Left ventricle myocardium inferior (tissue), 1 donor: Measurements from ENCODE around the gene PTH2. TPM values are rescaled to one million over a fixed set of nuclear protein-coding genes. Genes with fewer than 3 reads are reported as not detected.
A peak's percentile ranks its signal among the peaks of the same experiment; 100 is the strongest.

ENCODE experiments used
- DNase-seq: peaks from one replicate; pipeline ENCODE4 v3.0.0-alpha.2; 2020
- H3K27ac ChIP-seq: fragments of 200-600 bp; replicated peaks from 2 replicates; pipeline ENCODE4 v1.8.0; 2021
- H3K27me3 ChIP-seq: fragments of 200-600 bp; 2 replicates; pipeline ENCODE4 v1.8.0; 2021; ENCODE audit warnings: low read depth
- H3K36me3 ChIP-seq: fragments of 200-600 bp; 2 replicates; pipeline ENCODE4 v1.8.0; 2021
- H3K4me1 ChIP-seq: fragments of 200-600 bp; 2 replicates; pipeline ENCODE4 v1.8.0; 2021
- H3K4me3 ChIP-seq: fragments of 200-600 bp; 2 replicates; pipeline ENCODE4 v1.8.0; 2021; ENCODE audit warnings: mild to moderate bottlenecking, moderate library complexity
- H3K9me3 ChIP-seq: fragments of 200-600 bp; replicated peaks from 2 replicates; pipeline ENCODE4 v1.8.0; 2021
- intact Hi-C: fragments of 100-400 bp; cut with micrococcal nuclease; formaldehyde crosslinking; loops from one replicate; pipeline ENCODE4 v1.11.0; 2022
- total RNA-seq: library from RNA; stranded (reverse); fragmentation: NEBNext Ultra II Directional; extraction: Animal tissue kit (Norgen Biotek cat#: 25700); gene quantifications from one replicate; pipeline ENCODE4 v1.2.1, GENCODE V29; 2021
- TF ChIP-seq, protein P1 (sequence below): fragments of 200-600 bp; IDR thresholded peaks from 2 replicates; pipeline ENCODE4 v1.8.0; 2021; ENCODE audit warnings: antibody characterized with exemption, mild to moderate bottlenecking, borderline replicate concordance
- donor health status: DM: no; HTN: yes; CAD: no; lungs with severe emphysema.

The PTH2 gene
- total RNA-seq, 1 donor from 2014 or later = not detected

GRCh38 chr19:49459388-49459787, 36.1 kb upstream of the PTH2 start:
- H3K27ac ChIP-seq = no peak overlapping the region
- peaks cover 27% of the 10 kb centered on the region for H3K4me1 ChIP-seq
- no peaks in the 10 kb centered on the region for H3K9me3 ChIP-seq
- no peak overlapping the region for H3K4me3 ChIP-seq
- intact Hi-C loops = no loop called here
- DNase-seq = no peak
- H3K36me3 ChIP-seq = peaks cover 22% of the 10 kb centered on the region
- TF ChIP-seq, protein P1, sequence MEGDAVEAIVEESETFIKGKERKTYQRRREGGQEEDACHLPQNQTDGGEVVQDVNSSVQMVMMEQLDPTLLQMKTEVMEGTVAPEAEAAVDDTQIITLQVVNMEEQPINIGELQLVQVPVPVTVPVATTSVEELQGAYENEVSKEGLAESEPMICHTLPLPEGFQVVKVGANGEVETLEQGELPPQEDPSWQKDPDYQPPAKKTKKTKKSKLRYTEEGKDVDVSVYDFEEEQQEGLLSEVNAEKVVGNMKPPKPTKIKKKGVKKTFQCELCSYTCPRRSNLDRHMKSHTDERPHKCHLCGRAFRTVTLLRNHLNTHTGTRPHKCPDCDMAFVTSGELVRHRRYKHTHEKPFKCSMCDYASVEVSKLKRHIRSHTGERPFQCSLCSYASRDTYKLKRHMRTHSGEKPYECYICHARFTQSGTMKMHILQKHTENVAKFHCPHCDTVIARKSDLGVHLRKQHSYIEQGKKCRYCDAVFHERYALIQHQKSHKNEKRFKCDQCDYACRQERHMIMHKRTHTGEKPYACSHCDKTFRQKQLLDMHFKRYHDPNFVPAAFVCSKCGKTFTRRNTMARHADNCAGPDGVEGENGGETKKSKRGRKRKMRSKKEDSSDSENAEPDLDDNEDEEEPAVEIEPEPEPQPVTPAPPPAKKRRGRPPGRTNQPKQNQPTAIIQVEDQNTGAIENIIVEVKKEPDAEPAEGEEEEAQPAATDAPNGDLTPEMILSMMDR = no peak
- no peaks in the 10 kb centered on the region for H3K27me3 ChIP-seq

DNA sequence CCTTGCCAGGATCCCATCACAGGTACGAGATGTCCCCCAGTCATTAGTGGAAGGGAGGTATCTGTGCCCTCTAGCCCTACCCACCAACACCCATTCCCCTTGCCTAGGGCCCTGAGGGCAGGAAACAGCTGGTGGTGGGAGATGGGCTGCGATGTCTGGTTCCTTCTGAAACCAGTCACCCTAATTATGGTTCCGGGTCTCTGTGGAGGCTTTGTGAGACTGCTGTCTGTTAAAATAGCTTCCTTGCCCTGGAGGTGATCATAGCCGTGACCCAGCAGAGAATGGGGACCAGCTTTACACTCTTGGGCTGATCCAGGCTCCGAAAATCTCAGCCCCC, 35.3 kb upstream of the PTH2 start:
- peaks cover 36% of the 10 kb centered on the region for H3K4me1 ChIP-seq
- H3K36me3 ChIP-seq = peaks cover 17% of the 10 kb centered on the region
- no peak overlapping the region for H3K4me3 ChIP-seq
- intact Hi-C loops = no loop called here
- no peaks in the 10 kb centered on the region for H3K27me3 ChIP-seq
- H3K27ac ChIP-seq = peak overlapping the region; percentile 99
- no peak for DNase-seq
- H3K9me3 ChIP-seq = no peaks in the 10 kb centered on the region
- TF ChIP-seq, protein P1 = no peak

GRCh38 chr19:49456326-49456725, 33.1 kb upstream of the PTH2 start:
- Histone ChIP-seq H3K36me3 (peaks cover 17% of the 10 kb centered on the region), H3K4me3 (no peak overlapping the region), H3K9me3 (no peaks in the 10 kb centered on the region), H3K27ac (peak overlapping the region; percentile 99), H3K4me1 (peaks cover 52% of the 10 kb centered on the region), H3K27me3 (no peaks in the 10 kb centered on the region)
- DNase-seq = no peak
- TF ChIP-seq, protein P1 = no peak
- intact Hi-C loops = no loop called here

GRCh38 chr19:49455773-49456172, 32.5 kb upstream of the PTH2 start:
- TF ChIP-seq, protein P1 = no peak

GRCh38 chr19:49453757-49454240, 30.6 kb upstream of the PTH2 start:
- TF ChIP-seq, protein P1 = no peak
- Histone ChIP-seq H3K4me1 (peaks cover 56% of the 10 kb centered on the region), H3K4me3 (peak overlapping the region; percentile 70), H3K36me3 (peaks cover 7% of the 10 kb centered on the region), H3K27me3 (no peaks in the 10 kb centered on the region), H3K27ac (peak overlapping the region; percentile 99), H3K9me3 (no peaks in the 10 kb centered on the region)
- DNase-seq = no peak
- intact Hi-C loops = no loop called here

More at GRCh38 chr19:49455773-49456172, 32.5 kb upstream of the PTH2 start:
- H3K36me3 ChIP-seq = peaks cover 17% of the 10 kb centered on the region
- no peak overlapping the region for H3K4me3 ChIP-seq
- intact Hi-C loops = no loop called here
- H3K27ac ChIP-seq = peak overlapping the region; percentile 99
- no peaks in the 10 kb centered on the region for H3K27me3 ChIP-seq
- no peak for DNase-seq
- no peaks in the 10 kb centered on the region for H3K9me3 ChIP-seq
- H3K4me1 ChIP-seq = peaks cover 56% of the 10 kb centered on the region
